H1 (cell line): ENCODE measurements around the gene WDR90. TPM values are rescaled to one million over a fixed set of nuclear protein-coding genes. Genes with fewer than 3 reads are reported as not detected.
A peak's percentile ranks its signal among the peaks of the same experiment; 100 is the strongest.

ENCODE experiments used
- CTCF ChIA-PET: fragments of 300-600 bp; sonication (Branson Sonifier 250); formaldehyde crosslinking; loops from one replicate; lab custom pipeline; 2021; ENCODE audit not compliant: partially characterized antibody; lab: Charles Lee
- POLR2A ChIA-PET: fragments of 300-600 bp; sonication (Branson Sonifier 250); formaldehyde crosslinking; loops from one replicate; lab custom pipeline; 2021; ENCODE audit warnings: inconsistent platforms; ENCODE audit not compliant: partially characterized antibody; lab: Charles Lee
- DNase-seq, 2 experiments: peaks; one replicate each; pipeline versions ENCODE4 v3.0.0 to v3.0.0-alpha.2; 2010 to 2022; ENCODE audit warnings: low spot score in 2 of 2, low read depth in 1 of 2, mixed read lengths in 1 of 2
- FAIRE-seq: peaks from 2 replicates; lab custom pipeline; 2011; peaks lifted over from hg19 to GRCh38; lab: Jason Lieb, UNC
- H2AFZ ChIP-seq: 2 replicates; pipeline ENCODE4 v1.8.1; 2012; ENCODE audit warnings: low read length, inconsistent platforms
- H2AK5ac ChIP-seq: 2 replicates; pipeline ENCODE4 v1.6.1; 2013; ENCODE audit warnings: low read depth, low read length
- H2BK120ac ChIP-seq: replicated peaks from 2 replicates; pipeline ENCODE3; 2013; ENCODE audit warnings: low read depth, low read length, inconsistent platforms
- H2BK12ac ChIP-seq: 2 replicates; pipeline ENCODE4 v1.6.1; 2013; ENCODE audit warnings: low read depth, low read length
- H2BK15ac ChIP-seq: 2 replicates; pipeline ENCODE4 v1.6.1; 2013; ENCODE audit warnings: low read length
- H2BK20ac ChIP-seq: 2 replicates; pipeline ENCODE4 v1.6.1; 2013; ENCODE audit warnings: low read length
- H2BK5ac ChIP-seq: 2 replicates; pipeline ENCODE4 v1.6.1; 2013; ENCODE audit warnings: low read depth, low read length
- H3K14ac ChIP-seq: 2 replicates; pipeline ENCODE4 v1.6.1; 2013; ENCODE audit warnings: inconsistent platforms; ENCODE audit not compliant: insufficient read length
- H3K18ac ChIP-seq: 2 replicates; pipeline ENCODE4 v1.6.1; 2013; ENCODE audit warnings: low read length; ENCODE audit errors: extremely low read depth
- H3K23ac ChIP-seq: 2 replicates; pipeline ENCODE4 v1.6.1; 2013; ENCODE audit warnings: inconsistent platforms; ENCODE audit not compliant: insufficient read length
- H3K23me2 ChIP-seq: 2 replicates; pipeline ENCODE4 v1.6.1; 2013; ENCODE audit warnings: low read depth, low read length
- H3K27ac ChIP-seq: 2 replicates; pipeline ENCODE4 v1.6.1; 2011; ENCODE audit warnings: low read depth, low read length, inconsistent platforms
- H3K27me3 ChIP-seq, 4 experiments: replicated peaks in 1 of 4; 1 replicate in 1 of 4; 2 replicates in 3 of 4; pipeline versions ENCODE4 v1.6.1 to v1.8.1; 2011 to 2013; ENCODE audit warnings: low read length in 3 of 4, mild to moderate bottlenecking in 3 of 4, inconsistent platforms in 2 of 4, mixed read lengths in 2 of 4, moderate library complexity in 1 of 4; ENCODE audit not compliant: control insufficient read depth in 3 of 4, insufficient read depth in 3 of 4; ENCODE audit errors: extremely low read depth in 1 of 4
- H3K36me3 ChIP-seq, 4 experiments: 2 replicates each; pipeline versions ENCODE4 v1.6.1 to v1.8.1; 2011 to 2013; ENCODE audit warnings: mild to moderate bottlenecking in 4 of 4, low read length in 3 of 4, moderate library complexity in 2 of 4, control low read depth in 1 of 4, inconsistent platforms in 1 of 4; ENCODE audit not compliant: insufficient read depth in 4 of 4, control insufficient read depth in 2 of 4
- H3K4ac ChIP-seq: replicated peaks from 2 replicates; pipeline ENCODE3; 2013; ENCODE audit warnings: low read length, low read depth, mixed read lengths, inconsistent platforms; ENCODE audit not compliant: insufficient read length
- H3K4me1 ChIP-seq, 4 experiments: replicated peaks in 1 of 4; 1 replicate in 1 of 4; 2 replicates in 3 of 4; pipeline versions ENCODE4 v1.6.1 to v1.8.1; 2011 to 2013; ENCODE audit warnings: low read length in 3 of 4, inconsistent platforms in 2 of 4, mixed read lengths in 1 of 4; ENCODE audit not compliant: insufficient read depth in 4 of 4, control insufficient read depth in 3 of 4
- H3K4me2 ChIP-seq, 2 experiments: 2 replicates each; pipeline versions ENCODE4 v1.6.1 to v1.8.1; 2011 to 2013; ENCODE audit warnings: low read depth in 2 of 2, low read length in 2 of 2, control low read depth in 1 of 2, inconsistent platforms in 1 of 2, mild to moderate bottlenecking in 1 of 2; ENCODE audit not compliant: insufficient read depth in 1 of 2
- H3K4me3 ChIP-seq, 4 experiments: fragments of 200-600, 300-600 bp in 1 of 4; sonication (generic), shearing (Covaris generic), sonication (Bioruptor Twin) in 1 of 4; 2 replicates each; pipeline versions ENCODE4 v1.5.1 to v1.8.1; 2011 to 2016; ENCODE audit warnings: low read length in 4 of 4, low read depth in 3 of 4, control low read depth in 2 of 4, inconsistent platforms in 2 of 4, mild to moderate bottlenecking in 2 of 4, mixed read lengths in 1 of 4, moderate library complexity in 1 of 4; ENCODE audit not compliant: insufficient read depth in 2 of 4; ENCODE audit errors: extremely low read depth in 1 of 4
- H3K56ac ChIP-seq: replicated peaks from 2 replicates; pipeline ENCODE3; 2013; ENCODE audit warnings: low read depth, mild to moderate bottlenecking, mixed read lengths, low read length, inconsistent platforms; ENCODE audit not compliant: insufficient read length
- H3K79me1 ChIP-seq: 2 replicates; pipeline ENCODE4 v1.6.1; 2013; ENCODE audit warnings: low read depth, low read length, control low read depth
- H3K79me2 ChIP-seq, 2 experiments: 2 replicates each; pipeline versions ENCODE4 v1.6.1 to v1.8.1; 2012 to 2013; ENCODE audit warnings: low read length in 2 of 2, mild to moderate bottlenecking in 2 of 2, inconsistent platforms in 1 of 2; ENCODE audit not compliant: insufficient read depth in 2 of 2, control insufficient read depth in 1 of 2
- H3K9ac ChIP-seq, 4 experiments: replicated peaks in 1 of 4; 1 replicate in 1 of 4; 2 replicates in 3 of 4; pipeline versions ENCODE4 v1.6.1 to v1.8.1; 2011 to 2013; ENCODE audit warnings: low read depth in 3 of 4, low read length in 3 of 4, control low read depth in 2 of 4, mild to moderate bottlenecking in 2 of 4, moderate library complexity in 2 of 4, inconsistent platforms in 1 of 4; ENCODE audit errors: extremely low read depth in 1 of 4
- H3K9me3 ChIP-seq, 2 experiments: 2 replicates each; pipeline versions ENCODE4 v1.6.1 to v1.8.1; 2012 to 2013; ENCODE audit warnings: mild to moderate bottlenecking in 2 of 2, moderate library complexity in 2 of 2, control low read depth in 1 of 2, inconsistent platforms in 1 of 2, low read depth in 1 of 2, low read length in 1 of 2, mixed read lengths in 1 of 2; ENCODE audit not compliant: insufficient read depth in 2 of 2
- H4K20me1 ChIP-seq, 2 experiments: replicated peaks in 1 of 2; 2 replicates each; pipeline versions ENCODE3 to v1.8.1; 2011 to 2013; ENCODE audit warnings: inconsistent platforms in 2 of 2, low read length in 2 of 2, mild to moderate bottlenecking in 1 of 2; ENCODE audit not compliant: insufficient read depth in 2 of 2, control insufficient read depth in 1 of 2
- H4K5ac ChIP-seq: 2 replicates; pipeline ENCODE4 v1.6.1; 2013; ENCODE audit warnings: low read length, low read depth, mixed read lengths, inconsistent platforms; ENCODE audit not compliant: insufficient read length
- H4K8ac ChIP-seq: 2 replicates; pipeline ENCODE4 v1.8.0; 2013; ENCODE audit warnings: mild to moderate bottlenecking, moderate library complexity, low read length, inconsistent platforms; ENCODE audit not compliant: insufficient read depth; ENCODE audit errors: extremely low read depth
- H4K91ac ChIP-seq: replicated peaks from 2 replicates; pipeline ENCODE3; 2013; ENCODE audit warnings: low read length, mixed read lengths, inconsistent platforms; ENCODE audit not compliant: insufficient read length
- CREB1 ChIP-seq: IDR thresholded peaks from 2 replicates; pipeline ENCODE4 v1.6.1; 2012; ENCODE audit warnings: inconsistent platforms
- GABPA ChIP-seq: IDR thresholded peaks from 2 replicates; pipeline ENCODE4 v1.6.1; 2011; ENCODE audit warnings: mild to moderate bottlenecking, low read length, moderate library complexity, borderline replicate concordance; ENCODE audit not compliant: insufficient read depth
- JUND ChIP-seq: IDR thresholded peaks from 2 replicates; pipeline ENCODE4 v1.6.1; 2011; ENCODE audit warnings: mild to moderate bottlenecking, improper control_type of control experiment, low read length
- RXRA ChIP-seq: IDR thresholded peaks from 2 replicates; pipeline ENCODE4 v1.6.1; 2011; ENCODE audit warnings: low read depth, mild to moderate bottlenecking, low read length, moderate library complexity; ENCODE audit not compliant: insufficient read depth
- TCF12 ChIP-seq: IDR thresholded peaks from 2 replicates; pipeline ENCODE4 v1.6.1; 2011; ENCODE audit warnings: low read depth, mild to moderate bottlenecking, low read length
- WGBS, 2 experiments: shearing (Covaris generic) in 1 of 2; methylation state at CpG; one replicate each; pipeline versions ENCODE4 v1.1.6 to v1.1.7; 2013 to 2015; ENCODE audit warnings: low lambda C conversion rate in 2 of 2, mixed read lengths in 2 of 2, inconsistent platforms in 1 of 2, low coverage in 1 of 2, missing lambda C conversion rate in 1 of 2; ENCODE audit not compliant: insufficient replicate concordance in 2 of 2, insufficient coverage in 1 of 2, insufficient read length in 1 of 2; ENCODE audit errors: extremely low coverage in 1 of 2, missing lambda C conversion rate in 1 of 2; 5-methylcytosine and 5-hydroxymethylcytosine counted together
- polyA plus RNA-seq, 7 experiments: library from polyadenylated mRNA; depleted of rRNA in 3 of 7; stranded (reverse) in 5 of 7; unstranded in 2 of 7; fragments of >200 nt in 5 of 7; fragments of 200-250 nt in 2 of 7; gene quantifications; 1 replicate in 5 of 7; 2 replicates in 1 of 7; 4 replicates in 1 of 7; pipeline versions ENCODE4 v1.2.1 to v1.2.3, GENCODE V29; 2011 to 2013; ENCODE audit warnings: missing spikeins in 2 of 7, mixed read lengths in 2 of 7
- total RNA-seq: library from RNA; stranded (reverse); fragmentation: NEBNext Ultra II Directional; extraction: Animal tissue kit (Norgen Biotek cat#: 25700); gene quantifications from 2 replicates; pipeline ENCODE4 v1.2.1, GENCODE V29; 2021

Gene WDR90
- total and polyA plus RNA-seq, 2 of the 8 experiments (the other 6 are each of a cell fraction or from before 2014, with no cell fraction given): 24.0 to 47.2 TPM

DNA sequence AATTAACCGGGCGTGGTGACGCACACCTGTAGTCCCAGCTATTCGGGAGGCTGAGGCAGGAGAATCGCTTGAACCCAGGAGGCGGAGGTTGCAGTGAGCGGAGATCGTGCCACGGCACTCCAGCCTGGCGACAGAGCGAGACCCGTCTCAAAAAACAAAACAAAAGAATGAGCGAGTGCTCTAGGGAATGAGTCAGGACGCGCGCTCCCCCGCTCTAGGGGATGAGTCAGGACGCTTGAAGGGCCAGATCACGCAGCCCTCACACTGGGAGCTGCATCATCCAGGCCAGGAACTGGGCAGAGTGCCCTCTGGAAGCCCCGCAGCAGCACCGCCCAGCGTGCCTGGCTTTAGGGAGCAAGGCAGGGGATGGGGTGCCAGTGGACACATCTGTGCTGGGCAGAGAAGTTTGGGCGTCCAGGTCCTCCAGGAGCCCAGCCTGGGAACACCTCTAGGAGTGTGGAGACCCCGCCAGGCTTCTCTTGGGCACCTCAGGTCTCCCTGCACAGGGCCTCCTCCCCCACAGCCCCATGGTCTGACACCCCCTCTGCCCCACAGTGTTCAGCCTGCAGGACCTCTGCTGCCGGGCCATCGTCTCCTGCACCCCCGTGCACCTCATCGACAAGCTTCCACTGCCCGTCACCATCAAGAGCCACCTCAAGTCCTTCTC lies 22.2 kb upstream of the WDR90 start:
- Histone ChIP-seq H3K4me2 (no peak overlapping the region), H3K4ac (no peak overlapping the region), H2AK5ac (no peak overlapping the region), H2BK20ac (no peak overlapping the region), H3K18ac (no peak overlapping the region), H3K36me3 (peaks cover 0 to 4% (median 0%) of the 10 kb centered on the region in 4 experiments; a peak in 1 of 8 replicates), H3K27me3 (no peaks in the 10 kb centered on the region), H3K23ac (no peak overlapping the region), H3K79me2 (no peaks in the 10 kb centered on the region), H3K14ac (no peak overlapping the region), H2AFZ (no peak overlapping the region), H4K20me1 (peaks cover 0 to 1% of the 10 kb centered on the region in 2 experiments), H3K27ac (no peak overlapping the region), H3K4me3 (no peak overlapping the region), H4K91ac (peak overlapping the region; percentile 73), H2BK12ac (no peak overlapping the region), H2BK120ac (no peak overlapping the region), H3K4me1 (peaks cover 0 to 32% (median 24%) of the 10 kb centered on the region in 4 experiments; a peak in 6 of 7 replicates), H3K9me3 (no peaks in the 10 kb centered on the region), H3K23me2 (peaks cover 2% of the 10 kb centered on the region; the same call in 1 of the 2 replicates), H3K79me1 (peaks cover 4% of the 10 kb centered on the region; the same call in 1 of the 2 replicates), H3K9ac (no peak overlapping the region), H4K5ac (no peak overlapping the region), H3K56ac (no peak overlapping the region), H2BK5ac (peak overlapping the region; percentile 71), H4K8ac (no peak overlapping the region), H2BK15ac (no peak overlapping the region)
- CTCF ChIA-PET: interaction anchor here (1.0 to 1.6 kb wide), 4 partner anchors 9 to 117 kb away, joined by 3 to 4 read pairs (median 3); no protein-coding TSS in a partner anchor
- no peak for FAIRE-seq
- DNase-seq: no peak
- POLR2A ChIA-PET: interaction anchor here (0.9 to 1.0 kb wide), 2 partner anchors 20 to 44 kb away, joined by 3 read pairs; no protein-coding TSS in a partner anchor
- WGBS, 2 experiments: 94% methylated on average over 29 of the region's 29 CpGs; no CpG with 5 or more reads in 1 of the 2 experiments
- no peak for TF ChIP-seq JUND
- TF ChIP-seq RXRA: no peak
- TF ChIP-seq TCF12: no peak
- TF ChIP-seq CREB1: no peak
- no peak for TF ChIP-seq GABPA
